IgD-negative memory B cell (primary cell): ENCODE data around the gene KCNIP1. TPM values are rescaled to one million over a fixed set of nuclear protein-coding genes. Genes with fewer than 3 reads are reported as not detected.
"Not testable (repeated sequence)": the region's sequence is repeated elsewhere in the genome, so short reads cannot be mapped to it uniquely, and the experiment has no call there.

Experiments
- H3K27ac Mint-ChIP-seq, 3 donors: one replicate each; pipeline ENCODE4 v1.8.0; 2020 to 2022; ENCODE audit warnings: mild to moderate bottlenecking in 3 of 3, mixed read lengths in 3 of 3, moderate library complexity in 1 of 3
- H3K27me3 Mint-ChIP-seq: one replicate; pipeline ENCODE4 v1.8.0; 2021; ENCODE audit warnings: mixed read lengths
- H3K36me3 Mint-ChIP-seq: one replicate; pipeline ENCODE4 v1.8.0; 2020; ENCODE audit warnings: mild to moderate bottlenecking, mixed read lengths
- H3K4me1 Mint-ChIP-seq, 3 donors: one replicate each; pipeline ENCODE4 v1.8.0; 2020 to 2022; ENCODE audit warnings: mixed read lengths in 3 of 3, mild to moderate bottlenecking in 1 of 3
- H3K4me3 Mint-ChIP-seq, 4 donors: one replicate each; pipeline ENCODE4 v1.8.0; 2020 to 2022; ENCODE audit warnings: mild to moderate bottlenecking in 4 of 4, mixed read lengths in 4 of 4, moderate library complexity in 3 of 4
- H3K9me3 Mint-ChIP-seq, 3 donors: one replicate each; pipeline ENCODE4 v1.8.0; 2020 to 2021; ENCODE audit warnings: mixed read lengths in 3 of 3, mild to moderate bottlenecking in 1 of 3
- polyA plus RNA-seq: library from polyadenylated mRNA; unstranded; fragments of 300-500 nt; fragmentation: Illumina TruSeq; gene quantifications from one replicate; pipeline ENCODE4 v1.2.3, GENCODE V29; 2021

The KCNIP1 gene
- polyA plus RNA-seq, 1 donor from 2014 or later: not detected

DNA sequence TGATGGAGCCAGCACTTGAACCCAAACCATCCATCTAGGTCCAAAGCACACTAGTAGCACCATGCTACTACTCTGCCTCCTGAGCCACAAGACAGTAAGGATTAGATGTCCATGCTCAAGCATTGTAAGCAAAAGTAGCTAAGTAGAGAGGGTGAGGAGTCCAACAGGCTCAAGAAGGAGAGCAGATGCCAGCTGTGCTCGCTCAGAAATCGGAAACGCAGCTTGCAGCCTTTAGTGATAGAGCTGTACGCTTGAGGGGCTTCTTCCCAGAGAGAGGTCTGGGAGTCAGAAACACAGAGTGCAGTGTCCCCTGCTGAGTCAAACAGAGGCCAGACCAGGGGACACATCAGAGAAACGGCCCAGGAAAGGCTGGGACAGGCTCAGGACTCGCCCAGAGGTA, 247.0 kb downstream of the KCNIP1 start:
- H3K27me3 Mint-ChIP-seq: peaks cover 22% of the 10 kb centered on the region
- peaks cover 0 to 2% (median 0%) of the 10 kb centered on the region in 3 donors for H3K4me1 Mint-ChIP-seq
- no peak overlapping the region for H3K4me3 Mint-ChIP-seq
- H3K9me3 Mint-ChIP-seq: no peaks in the 10 kb centered on the region
- no peak overlapping the region for H3K27ac Mint-ChIP-seq
- H3K36me3 Mint-ChIP-seq: no peaks in the 10 kb centered on the region

GRCh38 chr5:170751631-170752030, 247.8 kb downstream of the KCNIP1 start:
- Mint-ChIP-seq H3K36me3 (no peaks in the 10 kb centered on the region), H3K27me3 (peaks cover 20% of the 10 kb centered on the region), H3K27ac (no peak overlapping the region), H3K9me3 (no peaks in the 10 kb centered on the region), H3K4me1 (peaks cover 0 to 2% (median 0%) of the 10 kb centered on the region in 3 donors), H3K4me3 (no peak overlapping the region)

DNA sequence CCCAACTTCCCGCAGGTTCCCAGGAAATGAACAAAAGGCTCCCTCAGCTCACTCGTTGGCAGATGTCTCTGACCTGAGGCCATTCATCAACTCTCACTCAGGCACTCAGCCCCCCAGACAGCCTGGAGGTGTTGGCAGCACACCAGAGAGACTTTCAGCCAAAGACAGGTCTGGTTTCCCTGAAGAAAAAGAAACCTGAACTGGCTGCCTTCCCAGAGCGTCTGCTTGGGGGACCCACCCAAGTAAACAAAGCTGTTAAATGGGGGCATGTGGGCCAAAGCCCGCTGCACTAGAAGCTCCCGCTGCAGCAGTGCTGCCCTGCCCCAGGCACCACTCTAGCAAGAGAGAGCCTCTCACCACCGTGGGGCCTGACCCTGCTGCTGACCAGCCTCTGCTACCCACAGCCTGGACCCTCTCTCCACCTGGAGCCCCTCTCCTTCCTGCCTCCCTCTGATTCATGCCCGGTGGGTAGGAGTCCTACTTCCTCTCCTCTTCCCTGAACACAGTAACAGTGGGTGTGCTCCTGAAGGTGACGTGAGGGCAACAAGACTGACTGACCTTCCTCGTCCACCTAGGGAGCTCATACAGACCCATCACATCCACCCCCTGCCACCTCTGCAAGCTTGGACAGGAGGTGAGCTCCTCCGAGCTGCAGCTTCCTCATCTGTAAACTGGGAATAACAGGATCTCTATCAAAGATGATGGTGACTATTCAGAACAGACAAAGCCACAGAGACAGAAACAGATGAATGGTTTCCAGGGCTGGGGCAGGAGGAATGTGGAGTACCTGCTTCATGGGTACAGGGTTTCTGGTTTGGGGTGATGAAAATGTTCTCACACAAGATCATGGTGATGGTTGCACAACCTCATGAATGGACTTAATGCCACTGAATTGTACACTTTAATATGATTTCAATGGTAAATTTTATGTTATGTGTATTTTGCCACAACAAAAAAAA, 248.7 kb downstream of the KCNIP1 start:
- Mint-ChIP-seq H3K27ac (no peak overlapping the region), H3K4me3 (no peak overlapping the region), H3K4me1 (peaks cover 0 to 2% (median 0%) of the 10 kb centered on the region in 3 donors), H3K36me3 (no peaks in the 10 kb centered on the region), H3K27me3 (peaks cover 13% of the 10 kb centered on the region), H3K9me3 (no peaks in the 10 kb centered on the region)

GRCh38 chr5:170753311-170753710, 249.5 kb downstream of the KCNIP1 start:
- H3K4me1 Mint-ChIP-seq: no peaks in the 10 kb centered on the region
- H3K4me3 Mint-ChIP-seq: no peak overlapping the region
- H3K27me3 Mint-ChIP-seq: peaks cover 13% of the 10 kb centered on the region
- no peaks in the 10 kb centered on the region for H3K36me3 Mint-ChIP-seq
- no peaks in the 10 kb centered on the region for H3K9me3 Mint-ChIP-seq
- no peak overlapping the region for H3K27ac Mint-ChIP-seq

DNA sequence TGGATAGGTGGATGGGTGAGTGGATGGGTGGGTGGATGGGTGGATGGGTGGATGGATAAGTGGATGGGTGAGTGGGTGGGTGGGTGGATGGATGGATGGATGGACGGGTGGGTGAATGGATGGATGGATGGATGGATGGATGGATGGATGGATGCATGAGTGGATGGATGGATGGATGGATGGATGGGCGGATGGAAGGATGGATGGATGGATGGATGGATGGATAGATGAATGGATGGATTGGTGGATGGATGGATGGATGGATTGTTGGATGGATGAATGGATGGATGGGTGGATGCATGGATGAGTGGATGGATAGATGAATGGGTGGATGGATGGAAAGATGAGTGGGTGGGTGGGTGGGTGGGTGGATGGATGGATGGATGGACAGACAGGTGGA, 250.7 kb downstream of the KCNIP1 start:
- not testable (repeated sequence) for H3K4me1 Mint-ChIP-seq, H3K27ac Mint-ChIP-seq, H3K9me3 Mint-ChIP-seq, H3K4me3 Mint-ChIP-seq, H3K36me3 Mint-ChIP-seq
- H3K27me3 Mint-ChIP-seq: peaks cover 11% of the 10 kb centered on the region

- Mint-ChIP-seq H3K4me1 (no peaks in the 10 kb centered on the region), H3K27ac (no peak overlapping the region), H3K36me3 (no peaks in the 10 kb centered on the region), H3K4me3 (no peak overlapping the region), H3K9me3 (no peaks in the 10 kb centered on the region), H3K27me3 (peaks cover 8% of the 10 kb centered on the region)
Measured at GRCh38 chr5:170755679-170756456, 252.0 kb downstream of the KCNIP1 start.

DNA sequence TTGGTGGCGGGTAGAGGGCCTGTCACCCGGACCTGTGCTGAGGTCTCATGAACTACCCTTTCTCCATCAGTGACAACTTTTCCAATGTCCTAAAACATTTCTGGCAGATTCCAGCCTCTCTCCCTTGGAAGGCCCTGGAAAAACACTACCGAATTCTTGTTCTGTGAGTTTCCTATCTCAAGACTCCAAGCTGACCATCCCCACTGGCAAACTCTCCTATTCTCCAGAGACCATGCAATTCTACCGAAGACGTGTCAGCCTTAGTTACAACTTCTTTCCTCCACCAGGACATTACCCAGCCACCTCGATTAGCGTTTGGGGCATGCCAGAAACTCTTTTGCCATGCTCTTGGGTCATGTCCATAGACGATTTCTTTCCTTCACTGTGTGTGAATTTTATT, 252.9 kb downstream of the KCNIP1 start:
- Mint-ChIP-seq H3K27me3 (peaks cover 6% of the 10 kb centered on the region), H3K27ac (no peak overlapping the region), H3K4me1 (no peaks in the 10 kb centered on the region), H3K36me3 (no peaks in the 10 kb centered on the region), H3K4me3 (no peak overlapping the region), H3K9me3 (no peaks in the 10 kb centered on the region)

GRCh38 chr5:170757182-170757601, 253.4 kb downstream of the KCNIP1 start:
- Mint-ChIP-seq H3K4me3 (no peak overlapping the region), H3K4me1 (no peaks in the 10 kb centered on the region), H3K27me3 (peaks cover 6% of the 10 kb centered on the region), H3K27ac (no peak overlapping the region), H3K9me3 (no peaks in the 10 kb centered on the region), H3K36me3 (no peaks in the 10 kb centered on the region)

DNA sequence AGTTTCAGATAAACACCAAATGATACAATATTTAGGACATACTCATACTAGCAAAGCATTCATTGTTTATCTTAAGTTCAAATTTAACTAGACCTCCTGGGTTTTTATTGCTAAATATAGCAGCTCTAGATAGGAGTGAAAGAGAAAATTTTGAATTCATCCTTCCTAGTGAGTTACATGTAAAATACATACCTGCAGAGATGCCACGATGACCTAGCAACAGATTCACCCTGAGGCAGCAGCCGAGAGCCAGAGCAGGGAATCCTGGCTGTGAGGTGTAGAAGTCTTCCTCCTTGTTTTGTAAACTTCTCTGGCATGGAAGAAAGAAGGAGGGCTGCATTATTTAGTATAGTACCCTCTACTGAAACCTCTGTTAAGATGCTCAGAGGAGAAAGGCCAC, 253.8 kb downstream of the KCNIP1 start:
- H3K36me3 Mint-ChIP-seq: no peaks in the 10 kb centered on the region
- H3K27me3 Mint-ChIP-seq: peaks cover 5% of the 10 kb centered on the region
- no peaks in the 10 kb centered on the region for H3K9me3 Mint-ChIP-seq
- H3K27ac Mint-ChIP-seq: no peak overlapping the region
- H3K4me1 Mint-ChIP-seq: no peaks in the 10 kb centered on the region
- no peak overlapping the region for H3K4me3 Mint-ChIP-seq

DNA sequence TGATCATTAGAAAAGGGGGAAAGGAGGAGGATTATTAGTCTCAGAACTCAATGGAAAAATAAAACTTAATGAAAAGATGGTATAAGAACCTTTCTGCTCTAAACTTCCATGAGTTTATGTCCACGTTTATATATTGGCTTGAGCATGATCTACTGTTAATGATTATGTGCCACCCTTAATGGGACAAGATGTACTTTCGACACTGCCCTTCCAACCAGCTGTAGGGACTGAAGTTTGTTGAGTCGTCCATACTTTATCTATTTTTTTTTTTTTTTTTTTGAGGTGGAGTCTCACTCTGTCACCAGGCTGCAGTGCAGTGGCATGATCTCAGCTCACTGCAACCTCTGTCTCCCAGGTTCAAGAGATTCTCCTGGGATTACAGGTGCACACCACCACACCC, 254.7 kb downstream of the KCNIP1 start:
- no peaks in the 10 kb centered on the region for H3K4me1 Mint-ChIP-seq
- peaks cover 4% of the 10 kb centered on the region for H3K27me3 Mint-ChIP-seq
- H3K9me3 Mint-ChIP-seq: no peaks in the 10 kb centered on the region
- no peak overlapping the region for H3K4me3 Mint-ChIP-seq
- H3K27ac Mint-ChIP-seq: no peak overlapping the region
- no peaks in the 10 kb centered on the region for H3K36me3 Mint-ChIP-seq

GRCh38 chr5:170760113-170760512, 256.3 kb downstream of the KCNIP1 start:
- Mint-ChIP-seq H3K27ac (no peak overlapping the region), H3K36me3 (no peaks in the 10 kb centered on the region), H3K27me3 (peaks cover 4% of the 10 kb centered on the region), H3K9me3 (no peaks in the 10 kb centered on the region), H3K4me1 (no peaks in the 10 kb centered on the region), H3K4me3 (no peak overlapping the region)

DNA sequence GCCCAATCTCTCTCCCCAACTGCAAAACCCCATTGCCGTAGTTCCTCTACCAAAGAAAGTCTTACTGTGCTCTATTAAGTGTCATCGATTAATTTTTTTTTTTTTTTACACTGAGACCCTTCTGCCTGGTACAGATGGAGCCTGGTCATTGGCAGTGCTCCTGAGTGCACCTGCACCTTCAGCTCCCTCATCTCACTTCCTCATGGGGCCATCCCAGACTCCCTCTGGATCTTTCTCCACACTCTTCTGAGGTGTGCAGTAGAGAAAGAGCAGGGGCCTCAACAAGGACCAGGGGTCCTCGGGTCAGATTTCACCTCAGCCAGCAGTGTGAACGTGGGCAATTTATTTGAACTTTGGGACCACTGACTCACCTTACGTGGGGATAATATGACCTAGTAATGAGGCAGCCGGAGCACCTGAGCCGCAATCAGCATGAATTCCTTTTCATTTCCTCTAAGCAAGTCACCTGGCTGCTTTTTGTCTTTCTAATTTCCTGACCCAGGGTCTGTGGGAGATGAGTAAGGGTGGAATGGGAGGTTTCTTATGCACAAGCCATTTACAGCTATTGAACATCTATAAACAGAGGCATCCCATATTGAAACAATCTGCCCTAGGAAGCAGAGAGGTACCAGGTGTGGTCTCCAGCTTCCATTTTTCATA, 257.4 kb downstream of the KCNIP1 start:
- H3K36me3 Mint-ChIP-seq: no peaks in the 10 kb centered on the region
- no peaks in the 10 kb centered on the region for H3K9me3 Mint-ChIP-seq

DNA sequence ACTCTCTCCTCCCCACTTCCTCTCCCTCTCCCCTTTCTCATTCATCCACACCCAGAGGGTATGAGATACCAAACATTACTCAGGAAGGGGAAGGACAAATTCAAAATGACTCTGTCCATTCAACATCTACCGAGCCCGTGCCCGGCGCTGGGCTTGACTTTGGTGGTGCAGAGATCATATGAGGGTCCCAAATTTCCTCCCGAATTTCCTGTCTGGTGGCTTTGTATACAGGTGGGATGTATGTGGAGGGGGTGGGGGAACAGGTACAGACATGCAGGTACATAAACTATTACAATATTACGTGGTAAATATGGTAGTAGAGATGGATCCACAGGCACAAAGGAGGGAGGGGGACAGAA, 257.9 kb downstream of the KCNIP1 start:
- Mint-ChIP-seq H3K27ac (no peak overlapping the region), H3K9me3 (no peaks in the 10 kb centered on the region), H3K4me3 (no peak overlapping the region), H3K27me3 (peaks cover 4% of the 10 kb centered on the region), H3K36me3 (no peaks in the 10 kb centered on the region), H3K4me1 (no peaks in the 10 kb centered on the region)

More for the DNA sequence above, 257.4 kb downstream of the KCNIP1 start:
- H3K4me3 Mint-ChIP-seq: peak overlapping the region in 1 of 4 donors; percentile 31
- H3K4me1 Mint-ChIP-seq: no peaks in the 10 kb centered on the region
- peaks cover 4% of the 10 kb centered on the region for H3K27me3 Mint-ChIP-seq
- H3K27ac Mint-ChIP-seq: no peak overlapping the region

DNA sequence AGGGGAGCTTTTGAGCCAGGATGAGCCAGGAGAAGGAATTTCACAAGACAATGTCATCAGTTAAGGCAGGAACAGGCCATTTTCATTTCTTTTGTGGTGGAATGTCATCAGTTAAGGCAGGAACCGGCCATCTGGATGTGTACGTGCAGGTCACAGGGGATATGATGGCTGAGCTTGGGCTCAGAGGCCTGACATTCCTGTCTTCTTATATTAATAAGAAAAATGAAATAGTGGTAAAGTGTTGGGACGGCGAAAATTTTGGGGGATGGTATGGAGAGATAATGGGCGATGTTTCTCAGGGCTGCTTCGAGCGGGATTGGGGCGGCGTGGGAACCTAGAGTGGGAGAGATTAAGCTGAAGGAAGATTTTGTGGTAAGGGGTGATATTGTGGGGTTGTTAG, 258.5 kb downstream of the KCNIP1 start:
- not testable (repeated sequence) for H3K27ac Mint-ChIP-seq, H3K27me3 Mint-ChIP-seq, H3K36me3 Mint-ChIP-seq, H3K9me3 Mint-ChIP-seq, H3K4me1 Mint-ChIP-seq, H3K4me3 Mint-ChIP-seq

- H3K36me3 Mint-ChIP-seq, H3K9me3 Mint-ChIP-seq, H3K4me3 Mint-ChIP-seq, H3K27me3 Mint-ChIP-seq, H3K27ac Mint-ChIP-seq, H3K4me1 Mint-ChIP-seq: not testable (repeated sequence)
Measured at GRCh38 chr5:170765868-170766267, 262.0 kb downstream of the KCNIP1 start.
